CD4-positive, alpha-beta T cell treated with Interleukin-21 for 1 hour (primary cell): Measurements from ENCODE around the gene RIPOR2.
"Not testable (repeated sequence)": the region's sequence is repeated elsewhere in the genome, so short reads cannot be mapped to it uniquely, and the experiment has no call there.

Source experiments
- DNase-seq: peaks from one replicate; pipeline ENCODE4 v3.0.0-alpha.2; 2020

RIPOR2 gene

GRCh38 chr6:24797596-24798216 lies 138.1 kb downstream of the RIPOR2 start:
- DNase-seq = no peak

GRCh38 chr6:24796616-24797290 lies 139.0 kb downstream of the RIPOR2 start:
- no peak for DNase-seq

GRCh38 chr6:24795106-24795505 lies 140.7 kb downstream of the RIPOR2 start:
- DNase-seq = no peak

GRCh38 chr6:24788031-24788665 lies 147.6 kb downstream of the RIPOR2 start:
- no peak for DNase-seq

GRCh38 chr6:24780206-24780605 lies 155.6 kb downstream of the RIPOR2 start:
- no peak for DNase-seq

- no peak for DNase-seq
Observed at GRCh38 chr6:24779416-24780016, 156.2 kb downstream of the RIPOR2 start.

- no peak for DNase-seq
Observed at GRCh38 chr6:24778878-24779277, 156.9 kb downstream of the RIPOR2 start.

GRCh38 chr6:24778121-24778520 lies 157.6 kb downstream of the RIPOR2 start:
- DNase-seq = no peak

- no peak for DNase-seq
Observed at GRCh38 chr6:24777227-24777626, 158.5 kb downstream of the RIPOR2 start.

- no peak for DNase-seq
Observed at GRCh38 chr6:24775520-24776058, 160.2 kb downstream of the RIPOR2 start.

GRCh38 chr6:24774696-24775519 lies 160.9 kb downstream of the RIPOR2 start, which contains the start of gene GMNN:
Gene GMNN (plus strand): TSS chr6:24774937. CDS start chr6:24777247, 2,310 bp downstream.
- DNase-seq = peak; percentile 96

- no peak for DNase-seq
Observed at GRCh38 chr6:24768361-24768760, 167.4 kb downstream of the RIPOR2 start.

GRCh38 chr6:24766680-24767462 lies 168.9 kb downstream of the RIPOR2 start:
- DNase-seq = peak; percentile 49

- DNase-seq = not testable (repeated sequence)
Observed at GRCh38 chr6:24765968-24766367, 169.8 kb downstream of the RIPOR2 start.

- DNase-seq = not testable (repeated sequence)
Observed at GRCh38 chr6:24764833-24765828, 170.6 kb downstream of the RIPOR2 start.

- DNase-seq = no peak
Observed at GRCh38 chr6:24763578-24763977, 172.2 kb downstream of the RIPOR2 start.

GRCh38 chr6:24761851-24762250 lies 173.9 kb downstream of the RIPOR2 start:
- no peak for DNase-seq

- DNase-seq = no peak
Observed at GRCh38 chr6:24761193-24761835, 174.4 kb downstream of the RIPOR2 start.

- no peak for DNase-seq
Observed at GRCh38 chr6:24760210-24760609, 175.6 kb downstream of the RIPOR2 start.

GRCh38 chr6:24759718-24760117 lies 176.0 kb downstream of the RIPOR2 start:
- no peak for DNase-seq
